IPS-20b (cell line): ENCODE measurements around the gene FLVCR2.
"Not testable (repeated sequence)": the region's sequence is repeated elsewhere in the genome, so short reads cannot be mapped to it uniquely, and the experiment has no call there.

Source experiments
- H3K27ac ChIP-seq: one replicate; pipeline ENCODE4 v1.5.1; 2013; ENCODE audit warnings: low read length
- H3K27me3 ChIP-seq: 2 replicates; pipeline ENCODE4 v1.6.1; 2013; ENCODE audit warnings: mild to moderate bottlenecking, low read length, inconsistent platforms; ENCODE audit not compliant: insufficient read depth
- H3K36me3 ChIP-seq: 2 replicates; pipeline ENCODE4 v1.6.1; 2013; ENCODE audit warnings: low read depth, mild to moderate bottlenecking, inconsistent platforms, low read length, moderate library complexity; ENCODE audit not compliant: insufficient read depth
- H3K4me1 ChIP-seq: 2 replicates; pipeline ENCODE4 v1.6.1; 2013; ENCODE audit warnings: mild to moderate bottlenecking, control low read depth, inconsistent platforms, low read length, moderate library complexity; ENCODE audit not compliant: insufficient read depth
- H3K4me3 ChIP-seq: 2 replicates; pipeline ENCODE4 v1.5.1; 2013; ENCODE audit warnings: mild to moderate bottlenecking, low read length, inconsistent platforms
- H3K9ac ChIP-seq: 2 replicates; pipeline ENCODE4 v1.6.1; 2013; ENCODE audit warnings: low read depth, mild to moderate bottlenecking, inconsistent platforms, low read length, moderate library complexity
- H3K9me3 ChIP-seq: 2 replicates; pipeline ENCODE4 v1.6.1; 2013; ENCODE audit warnings: mild to moderate bottlenecking, low read depth, low read length, inconsistent platforms; ENCODE audit not compliant: insufficient read depth

The FLVCR2 gene

GRCh38 chr14:75689012-75689411 lies 110.6 kb downstream of the FLVCR2 start:
- H3K9ac ChIP-seq, result no peak overlapping the region
- no peak overlapping the region for H3K4me3 ChIP-seq
- no peaks in the 10 kb centered on the region for H3K4me1 ChIP-seq
- H3K9me3 ChIP-seq, result no peaks in the 10 kb centered on the region
- H3K36me3 ChIP-seq, result peaks cover 52% of the 10 kb centered on the region
- H3K27me3 ChIP-seq, result no peaks in the 10 kb centered on the region
- no peak overlapping the region for H3K27ac ChIP-seq

GRCh38 chr14:75690010-75690409 lies 111.6 kb downstream of the FLVCR2 start:
- peaks cover 47% of the 10 kb centered on the region for H3K36me3 ChIP-seq
- no peak overlapping the region for H3K27ac ChIP-seq
- H3K9ac ChIP-seq, result no peak overlapping the region
- no peak overlapping the region for H3K4me3 ChIP-seq
- no peaks in the 10 kb centered on the region for H3K27me3 ChIP-seq
- no peaks in the 10 kb centered on the region for H3K4me1 ChIP-seq
- no peaks in the 10 kb centered on the region for H3K9me3 ChIP-seq

- H3K27ac ChIP-seq, H3K4me1 ChIP-seq, H3K4me3 ChIP-seq, H3K9ac ChIP-seq, H3K9me3 ChIP-seq, H3K27me3 ChIP-seq: not testable (repeated sequence)
- H3K36me3 ChIP-seq, result peaks cover 66% of the 10 kb centered on the region
Observed at GRCh38 chr14:75695025-75695424, 116.6 kb downstream of the FLVCR2 start.

- H3K4me3 ChIP-seq, result no peak overlapping the region
- no peaks in the 10 kb centered on the region for H3K9me3 ChIP-seq
- no peak overlapping the region for H3K27ac ChIP-seq
- H3K9ac ChIP-seq, result no peak overlapping the region
- no peaks in the 10 kb centered on the region for H3K4me1 ChIP-seq
- no peaks in the 10 kb centered on the region for H3K27me3 ChIP-seq
- peaks cover 69% of the 10 kb centered on the region for H3K36me3 ChIP-seq
Observed at GRCh38 chr14:75697386-75697785, 119.0 kb downstream of the FLVCR2 start.
